ENCODE measurements around the gene ZNF438.

Gene ZNF438

DNA sequence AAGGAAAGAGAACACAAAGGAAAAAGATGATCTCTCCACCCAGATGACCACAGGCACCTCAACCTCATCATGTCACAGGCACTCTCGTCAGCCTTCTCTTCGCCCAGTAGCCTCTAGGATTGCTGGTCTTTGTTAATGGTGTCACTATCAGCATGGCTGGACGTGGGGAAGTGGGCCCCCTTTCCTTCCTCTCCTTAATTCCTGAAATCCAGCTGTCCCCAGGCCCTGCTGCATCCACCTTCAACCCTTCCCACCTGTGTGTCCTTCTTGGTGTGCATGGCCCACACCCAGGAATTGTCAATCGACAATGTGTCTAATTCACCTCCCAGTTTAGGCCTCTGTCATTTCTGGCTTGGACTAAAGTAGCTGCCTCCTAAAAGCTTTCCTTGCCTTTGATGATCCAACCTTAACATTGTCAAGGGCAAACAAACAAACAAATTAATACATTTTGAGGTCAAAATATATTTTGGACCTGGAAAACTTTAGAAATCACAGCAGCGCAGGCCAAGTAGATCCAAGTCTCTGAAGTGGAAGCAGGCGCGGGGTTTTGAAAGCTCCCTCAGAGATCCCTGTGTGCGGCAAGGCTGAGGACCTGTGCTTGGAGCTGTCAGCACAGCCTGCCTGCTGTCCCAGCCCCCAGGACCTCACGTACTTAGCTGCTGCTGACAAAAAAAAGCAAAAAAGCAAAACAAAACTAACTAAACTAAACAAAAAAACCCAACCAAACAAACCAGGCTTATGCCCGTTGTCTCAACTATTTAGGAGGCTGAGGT lies 208.8 kb downstream of the ZNF438 start:
- no peak for TF ChIP-seq CTCF (IDR thresholded peaks at IDR 0.05; ENCODE audit: low read depth, low read length)
- no peaks in the 10 kb centered on the region for H3K27me3 ChIP-seq (ENCODE audit: insufficient read depth, low read depth, severe bottlenecking)

GRCh38 chr10:30821994-30822692 lies 209.5 kb downstream of the ZNF438 start:
- Histone ChIP-seq H3K36me3 (no peaks in the 10 kb centered on the region), H3K9me3 (ENCODE audit: severe bottlenecking) (no peaks in the 10 kb centered on the region), H3K27ac (no peak overlapping the region), H3K27me3 (ENCODE audit: insufficient read depth, low read depth, severe bottlenecking) (no peaks in the 10 kb centered on the region), H3K4me3 (ENCODE audit: low read depth, low read length) (no peak overlapping the region)
- no peak for DNase-seq
- no peak for TF ChIP-seq CTCF (IDR thresholded peaks at IDR 0.05; ENCODE audit: low read depth, low read length)

More for the DNA sequence above, 208.8 kb downstream of the ZNF438 start:
- no peaks in the 10 kb centered on the region for H3K36me3 ChIP-seq
- no peak overlapping the region for H3K4me3 ChIP-seq (ENCODE audit: low read depth, low read length)
- DNase-seq: no peak
- no peak overlapping the region for H3K27ac ChIP-seq
- no peaks in the 10 kb centered on the region for H3K9me3 ChIP-seq (ENCODE audit: severe bottlenecking)

DNA sequence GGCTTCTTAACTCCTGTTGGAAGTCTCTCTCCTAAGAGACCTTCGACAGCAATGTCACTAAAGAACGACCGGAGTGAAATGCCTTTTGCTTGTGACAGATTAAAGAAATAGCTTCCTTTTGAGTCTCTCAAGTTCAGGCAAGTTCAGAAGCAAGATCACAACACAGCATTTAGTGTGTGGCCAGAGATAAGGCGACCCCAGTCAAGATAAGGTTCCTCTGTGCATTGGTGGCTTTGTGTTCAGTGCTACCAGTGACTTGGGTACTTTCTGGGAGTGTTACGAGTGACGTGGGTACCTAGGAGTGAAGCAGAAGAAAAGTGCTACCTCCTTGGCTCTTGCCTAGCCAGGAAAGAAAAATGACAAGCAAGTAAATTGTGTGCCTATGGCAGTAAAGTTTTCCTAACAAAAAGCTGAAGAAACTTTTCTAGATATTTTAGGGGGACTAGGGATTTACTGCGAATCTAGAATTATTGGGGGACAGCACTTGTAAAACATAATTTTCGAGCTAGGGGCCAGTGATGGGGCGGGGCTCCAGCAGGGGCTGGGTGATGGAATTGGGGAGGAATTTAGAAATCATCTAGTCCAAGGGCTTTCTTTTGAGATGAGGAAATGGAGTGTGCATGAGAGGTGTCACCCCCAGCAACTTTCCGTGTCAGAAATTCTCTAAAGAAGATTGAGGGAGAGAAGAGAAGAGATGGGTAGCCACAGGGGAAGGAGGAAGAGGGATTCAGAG lies 210.2 kb downstream of the ZNF438 start:
- no peak overlapping the region for H3K4me3 ChIP-seq (ENCODE audit: low read depth, low read length)
- H3K9me3 ChIP-seq (ENCODE audit: severe bottlenecking): no peaks in the 10 kb centered on the region
- no peak for TF ChIP-seq CTCF (IDR thresholded peaks at IDR 0.05; ENCODE audit: low read depth, low read length)
- H3K27me3 ChIP-seq (ENCODE audit: insufficient read depth, low read depth, severe bottlenecking): no peaks in the 10 kb centered on the region
- H3K27ac ChIP-seq: no peak overlapping the region
- no peaks in the 10 kb centered on the region for H3K36me3 ChIP-seq
- DNase-seq: no peak

DNA sequence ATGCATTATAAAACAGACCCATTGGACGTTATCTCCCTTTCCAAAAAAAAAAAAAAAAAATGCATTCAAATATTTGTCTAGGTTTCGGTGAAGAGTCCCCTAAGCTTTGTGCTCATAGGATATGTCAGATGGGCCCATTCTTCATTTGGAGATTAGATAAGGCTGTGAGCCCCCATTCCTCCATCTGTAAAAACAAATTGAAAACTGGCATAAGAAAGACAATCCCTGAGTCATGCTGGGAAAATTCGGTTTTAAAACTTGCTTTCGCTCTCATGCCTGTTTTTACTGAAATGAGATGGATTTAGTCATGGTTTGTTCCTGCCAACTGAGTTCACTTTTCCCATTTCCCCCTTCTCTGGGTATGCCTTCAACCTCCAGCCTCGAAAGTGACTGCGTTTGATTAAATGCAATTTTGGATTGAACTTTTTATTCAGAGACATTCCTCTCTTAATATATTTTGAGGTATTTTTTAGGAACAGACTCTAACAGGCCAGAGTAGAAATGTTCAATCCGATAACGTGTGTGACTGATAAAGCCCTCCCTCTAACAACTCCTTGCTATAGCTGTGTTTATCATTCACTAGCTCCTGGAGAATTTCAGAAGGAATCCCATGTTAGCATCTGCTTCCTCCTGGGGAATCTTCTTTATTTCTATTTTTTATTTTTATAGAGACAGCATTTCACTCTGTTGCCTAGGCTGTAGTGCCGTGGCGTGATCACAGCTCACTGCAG lies 211.2 kb downstream of the ZNF438 start:
- Histone ChIP-seq H3K9me3 (ENCODE audit: severe bottlenecking) (no peaks in the 10 kb centered on the region), H3K27me3 (ENCODE audit: insufficient read depth, low read depth, severe bottlenecking) (no peaks in the 10 kb centered on the region), H3K36me3 (no peaks in the 10 kb centered on the region), H3K4me3 (ENCODE audit: low read depth, low read length) (no peak overlapping the region), H3K27ac (no peak overlapping the region)
- TF ChIP-seq CTCF (IDR thresholded peaks at IDR 0.05; ENCODE audit: low read depth, low read length): no peak
- DNase-seq: no peak

GRCh38 chr10:30819341-30820181 lies 212.1 kb downstream of the ZNF438 start:
- TF ChIP-seq CTCF (IDR thresholded peaks at IDR 0.05; ENCODE audit: low read depth, low read length): no peak
- no peak overlapping the region for H3K27ac ChIP-seq
- no peaks in the 10 kb centered on the region for H3K36me3 ChIP-seq
- no peaks in the 10 kb centered on the region for H3K9me3 ChIP-seq (ENCODE audit: severe bottlenecking)
- H3K27me3 ChIP-seq (ENCODE audit: insufficient read depth, low read depth, severe bottlenecking): no peaks in the 10 kb centered on the region
- H3K4me3 ChIP-seq (ENCODE audit: low read depth, low read length): no peak overlapping the region
- DNase-seq: no peak
